ENCODE data around the gene POP5.
"Not testable (repeated sequence)": the region's sequence is repeated elsewhere in the genome, so short reads cannot be mapped to it uniquely, and the experiment has no call there.

Gene POP5

GRCh38 chr12:120534203-120534702 is 46.9 kb downstream of the POP5 start, which contains the start of gene RNF10:
Gene RNF10, plus strand, starts transcription at chr12:120534356. Its CDS starts 456 bp downstream, at chr12:120534812.
- peaks cover 34% of the 10 kb centered on the region for H3K36me3 ChIP-seq (ENCODE audit: insufficient read depth, insufficient read length, low read length)
- H3K27me3 ChIP-seq (ENCODE audit: insufficient read depth, insufficient read length), result no peaks in the 10 kb centered on the region
- no peaks in the 10 kb centered on the region for H3K9me3 ChIP-seq (ENCODE audit: insufficient read depth, low read length)
- peak within 1 kb of the TSS; percentile 84 for H3K4me3 ChIP-seq (ENCODE audit: insufficient read length, low read depth)
- TF ChIP-seq SUZ12 (IDR thresholded peaks at IDR 0.05; ENCODE audit: extremely low read depth, insufficient read depth, insufficient read length) (no peak), YY1 (IDR thresholded peaks at IDR 0.05; ENCODE audit: insufficient read depth, insufficient read length) (peak; percentile 60)
- peaks cover 3% of the 10 kb centered on the region for H3K4me1 ChIP-seq (ENCODE audit: insufficient read depth, insufficient read length)
- H3K9ac ChIP-seq (ENCODE audit: insufficient read length, low read depth), result peak within 1 kb of the TSS; percentile 93
- DNase-seq (ENCODE audit: low read depth, low spot score), result peak; percentile 86

GRCh38 chr12:120532701-120533238 is 48.4 kb downstream of the POP5 start:
- H3K9ac ChIP-seq (ENCODE audit: insufficient read length, low read depth), result no peak overlapping the region
- H3K27me3 ChIP-seq (ENCODE audit: insufficient read depth, insufficient read length), result no peaks in the 10 kb centered on the region
- H3K36me3 ChIP-seq (ENCODE audit: insufficient read depth, insufficient read length, low read length), result peaks cover 23% of the 10 kb centered on the region
- peaks cover 3% of the 10 kb centered on the region for H3K4me1 ChIP-seq (ENCODE audit: insufficient read depth, insufficient read length)
- no peak for DNase-seq (ENCODE audit: low read depth, low spot score)
- no peaks in the 10 kb centered on the region for H3K9me3 ChIP-seq (ENCODE audit: insufficient read depth, low read length)
- TF ChIP-seq YY1 (IDR thresholded peaks at IDR 0.05; ENCODE audit: insufficient read depth, insufficient read length), result no peak
- no peak for TF ChIP-seq SUZ12 (IDR thresholded peaks at IDR 0.05; ENCODE audit: extremely low read depth, insufficient read depth, insufficient read length)
- TF ChIP-seq ZNF274 (IDR thresholded peaks at IDR 0.05; ENCODE audit: low read depth, low read length), result no peak
- no peak overlapping the region for H3K4me3 ChIP-seq (ENCODE audit: insufficient read length, low read depth)

GRCh38 chr12:120530418-120530761 is 50.8 kb downstream of the POP5 start:
- not testable (repeated sequence) for H3K4me1 ChIP-seq (ENCODE audit: insufficient read depth, insufficient read length); H3K27me3 ChIP-seq (ENCODE audit: insufficient read depth, insufficient read length); H3K4me3 ChIP-seq (ENCODE audit: insufficient read length, low read depth); H3K9me3 ChIP-seq (ENCODE audit: insufficient read depth, low read length); DNase-seq (ENCODE audit: low read depth, low spot score); H3K9ac ChIP-seq (ENCODE audit: insufficient read length, low read depth); H3K36me3 ChIP-seq (ENCODE audit: insufficient read depth, insufficient read length, low read length)

- peak overlapping the region; percentile 96 for H3K4me3 ChIP-seq (ENCODE audit: insufficient read length, low read depth)
- no peak for DNase-seq (ENCODE audit: low read depth, low spot score)
Measured at GRCh38 chr12:120529641-120530417, 51.4 kb downstream of the POP5 start.

GRCh38 chr12:120528861-120529525 is 52.2 kb downstream of the POP5 start, which contains the start of gene COQ5:
Gene COQ5, minus strand, starts transcription at chr12:120529158. Its CDS starts 17 bp downstream, at chr12:120529141.
- H3K27me3 ChIP-seq (ENCODE audit: insufficient read depth, insufficient read length), result no peaks in the 10 kb centered on the region
- TF ChIP-seq ZNF274 (IDR thresholded peaks at IDR 0.05; ENCODE audit: low read depth, low read length) (no peak), SUZ12 (IDR thresholded peaks at IDR 0.05; ENCODE audit: extremely low read depth, insufficient read depth, insufficient read length) (no peak), YY1 (IDR thresholded peaks at IDR 0.05; ENCODE audit: insufficient read depth, insufficient read length) (peak; percentile 94)
- no peaks in the 10 kb centered on the region for H3K9me3 ChIP-seq (ENCODE audit: insufficient read depth, low read length)
- peak; percentile 83 for DNase-seq (ENCODE audit: low read depth, low spot score)
- H3K36me3 ChIP-seq (ENCODE audit: insufficient read depth, insufficient read length, low read length), result peaks cover 20% of the 10 kb centered on the region
- H3K4me1 ChIP-seq (ENCODE audit: insufficient read depth, insufficient read length), result no peaks in the 10 kb centered on the region
- peak within 1 kb of the TSS; percentile 96 for H3K4me3 ChIP-seq (ENCODE audit: insufficient read length, low read depth)
- H3K9ac ChIP-seq (ENCODE audit: insufficient read length, low read depth), result peak within 1 kb of the TSS; percentile 96

More at GRCh38 chr12:120529641-120530417, 51.4 kb downstream of the POP5 start:
- no peak for TF ChIP-seq SUZ12 (IDR thresholded peaks at IDR 0.05; ENCODE audit: extremely low read depth, insufficient read depth, insufficient read length)
- TF ChIP-seq ZNF274 (IDR thresholded peaks at IDR 0.05; ENCODE audit: low read depth, low read length), result no peak
- no peak for TF ChIP-seq YY1 (IDR thresholded peaks at IDR 0.05; ENCODE audit: insufficient read depth, insufficient read length)
- Histone ChIP-seq H3K9ac (ENCODE audit: insufficient read length, low read depth) (peak overlapping the region; percentile 96), H3K36me3 (ENCODE audit: insufficient read depth, insufficient read length, low read length) (peaks cover 14% of the 10 kb centered on the region), H3K4me1 (ENCODE audit: insufficient read depth, insufficient read length) (no peaks in the 10 kb centered on the region), H3K9me3 (ENCODE audit: insufficient read depth, low read length) (no peaks in the 10 kb centered on the region), H3K27me3 (ENCODE audit: insufficient read depth, insufficient read length) (no peaks in the 10 kb centered on the region)

Data from NT2/D1 (cell line).